Neural cell (in vitro differentiated cells): ENCODE results near the gene METAP2.

Experiments
- CTCF ChIP-seq: fragments of 450-650 bp; IDR thresholded peaks from 2 replicates; pipeline ENCODE4 v1.5.1; 2014; ENCODE audit warnings: antibody characterized with exemption, mild to moderate bottlenecking, moderate library complexity; ENCODE audit not compliant: poor library complexity, severe bottlenecking
- EZH2 ChIP-seq: fragments of 200-600, 300-800 bp; shearing (Covaris generic), sonication (generic); IDR thresholded peaks from 2 replicates; pipeline ENCODE4 v1.6.1; 2014; ENCODE audit warnings: antibody characterized with exemption, low read length, borderline replicate concordance, mild to moderate bottlenecking; ENCODE audit not compliant: insufficient read depth, poor library complexity, severe bottlenecking
- MXI1 ChIP-seq: fragments of 450-650 bp; conservative IDR thresholded peaks from 2 replicates; pipeline ENCODE4 v1.6.1; 2014; ENCODE audit warnings: antibody characterized with exemption, mild to moderate bottlenecking; ENCODE audit not compliant: poor library complexity, severe bottlenecking
- POLR2AphosphoS5 ChIP-seq: IDR thresholded peaks from 2 replicates; pipeline ENCODE4 v1.6.1; 2012
- RAD21 ChIP-seq: fragments of 450-650 bp; conservative IDR thresholded peaks from 2 replicates; pipeline ENCODE4 v1.6.1; 2014; ENCODE audit warnings: antibody characterized with exemption, mild to moderate bottlenecking, moderate library complexity
- REST ChIP-seq: IDR thresholded peaks from 2 replicates; pipeline ENCODE4 v1.6.1; 2012; ENCODE audit warnings: borderline replicate concordance
- SMC3 ChIP-seq: fragments of 450-650 bp; conservative IDR thresholded peaks from 2 replicates; pipeline ENCODE4 v1.6.1; 2014; ENCODE audit warnings: antibody characterized with exemption, mild to moderate bottlenecking, moderate library complexity; ENCODE audit not compliant: poor library complexity
- TAF1 ChIP-seq: IDR thresholded peaks from 2 replicates; pipeline ENCODE4 v1.6.1; 2012; ENCODE audit warnings: low read depth

- no peak for TF ChIP-seq CTCF
- TF ChIP-seq POLR2AphosphoS5 = no peak
- no peak for TF ChIP-seq RAD21
- no peak for TF ChIP-seq MXI1
- TF ChIP-seq EZH2 = no peak
- TF ChIP-seq TAF1 = no peak
- TF ChIP-seq REST = no peak
- TF ChIP-seq SMC3 = no peak
Measured at GRCh38 chr12:95460105-95460504, 13.8 kb upstream of the METAP2 start.
